GM19397 (cell line): ENCODE data around the gene ZNF423.

Experiments
- ATAC-seq: cut with Tn5 transposase; IDR thresholded peaks from one replicate; pipeline ENCODE4 v1.9.1; 2021; ENCODE audit warnings: mild to moderate bottlenecking, moderate library complexity; ENCODE audit not compliant: unreplicated experiment

Gene ZNF423

GRCh38 chr16:49467540-49468372, 388.2 kb downstream of the ZNF423 start:
- no peak for ATAC-seq

GRCh38 chr16:49466881-49467280, 389.0 kb downstream of the ZNF423 start:
- ATAC-seq, result no peak

GRCh38 chr16:49466529-49466831, 389.4 kb downstream of the ZNF423 start:
- no peak for ATAC-seq

GRCh38 chr16:49465661-49466528, 390.0 kb downstream of the ZNF423 start:
- no peak for ATAC-seq

GRCh38 chr16:49464877-49465504, 390.9 kb downstream of the ZNF423 start:
- ATAC-seq, result no peak

GRCh38 chr16:49464093-49464492, 391.8 kb downstream of the ZNF423 start:
- no peak for ATAC-seq

GRCh38 chr16:49463529-49463928, 392.4 kb downstream of the ZNF423 start:
- ATAC-seq, result peak; percentile 87

- ATAC-seq, result no peak
These were observed 392.9 kb downstream of the ZNF423 start for GRCh38 chr16:49462989-49463371.

- ATAC-seq, result no peak
These were observed 393.4 kb downstream of the ZNF423 start for GRCh38 chr16:49462362-49462988.

- ATAC-seq, result no peak
These were observed 394.4 kb downstream of the ZNF423 start for GRCh38 chr16:49461517-49461951.

- no peak for ATAC-seq
These were observed 395.0 kb downstream of the ZNF423 start for GRCh38 chr16:49460786-49461470.

- ATAC-seq, result no peak
These were observed 395.8 kb downstream of the ZNF423 start for GRCh38 chr16:49459953-49460735.

GRCh38 chr16:49458656-49459445, 397.1 kb downstream of the ZNF423 start:
- ATAC-seq, result no peak

GRCh38 chr16:49458243-49458642, 397.7 kb downstream of the ZNF423 start:
- ATAC-seq, result no peak

- no peak for ATAC-seq
These were observed 398.7 kb downstream of the ZNF423 start for GRCh38 chr16:49457196-49457595.

GRCh38 chr16:49456763-49457162, 399.1 kb downstream of the ZNF423 start:
- ATAC-seq, result no peak

- ATAC-seq, result no peak
These were observed 399.7 kb downstream of the ZNF423 start for GRCh38 chr16:49455991-49456745.
